Stimulated activated memory B cell treated with anti-CD40 and anti-IgM and Interleukin-4, amounts not matched to agents 10 μg/mL and 1 μg/mL and 100 μg/mL, for 72 hours (primary cell): ENCODE results near the gene OR14K1.
"Not testable (repeated sequence)": the region's sequence is repeated elsewhere in the genome, so short reads cannot be mapped to it uniquely, and the experiment has no call there.

Experiments
- ATAC-seq: fragments of 150-1000 bp; cut with Tn5 transposase; 2 replicates; pipeline ENCODE4 v1.10.0; 2021
- H3K27ac Mint-ChIP-seq: one replicate; pipeline ENCODE4 v1.8.0; 2022; ENCODE audit warnings: mild to moderate bottlenecking, mixed read lengths
- H3K27me3 Mint-ChIP-seq: one replicate; pipeline ENCODE4 v1.8.0; 2022; ENCODE audit warnings: mixed read lengths
- H3K36me3 Mint-ChIP-seq: one replicate; pipeline ENCODE4 v1.8.0; 2022; ENCODE audit warnings: mixed read lengths
- H3K4me1 Mint-ChIP-seq: one replicate; pipeline ENCODE4 v1.8.0; 2022; ENCODE audit warnings: mixed read lengths
- H3K4me3 Mint-ChIP-seq: one replicate; pipeline ENCODE4 v1.8.0; 2022; ENCODE audit warnings: mild to moderate bottlenecking, moderate library complexity, mixed read lengths
- H3K9me3 Mint-ChIP-seq: one replicate; pipeline ENCODE4 v1.8.0; 2022; ENCODE audit warnings: mixed read lengths

The OR14K1 gene, protein sequence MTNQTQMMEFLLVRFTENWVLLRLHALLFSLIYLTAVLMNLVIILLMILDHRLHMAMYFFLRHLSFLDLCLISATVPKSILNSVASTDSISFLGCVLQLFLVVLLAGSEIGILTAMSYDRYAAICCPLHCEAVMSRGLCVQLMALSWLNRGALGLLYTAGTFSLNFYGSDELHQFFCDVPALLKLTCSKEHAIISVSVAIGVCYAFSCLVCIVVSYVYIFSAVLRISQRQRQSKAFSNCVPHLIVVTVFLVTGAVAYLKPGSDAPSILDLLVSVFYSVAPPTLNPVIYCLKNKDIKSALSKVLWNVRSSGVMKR

DNA sequence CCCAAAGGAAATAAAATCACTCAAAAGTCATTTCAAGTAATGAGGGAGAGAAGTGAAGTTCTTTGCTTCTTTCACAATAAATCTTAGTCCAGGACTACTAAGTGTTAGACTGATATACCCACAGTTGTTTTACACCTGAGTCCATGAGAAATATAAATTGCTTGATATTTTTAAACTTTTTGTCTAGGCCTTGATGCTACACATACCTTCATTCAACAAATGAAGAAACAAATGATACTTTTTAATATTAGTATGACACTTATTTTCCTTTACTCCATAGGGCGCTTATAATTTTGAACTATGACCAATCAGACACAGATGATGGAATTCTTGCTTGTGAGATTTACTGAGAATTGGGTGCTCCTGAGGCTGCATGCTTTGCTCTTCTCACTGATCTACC, at the start of gene OR14K1:
TSS of gene OR14K1 (plus strand) at position 301 of the 400 bp plus-strand sequence. CDS start at position 301, 0 bp downstream.
- Mint-ChIP-seq H3K27me3 (peaks cover 8% of the 10 kb centered on the region), H3K4me3 (no peak within 1 kb of the TSS), H3K27ac (no peak within 1 kb of the TSS), H3K36me3 (no peaks in the 10 kb centered on the region), H3K4me1 (no peaks in the 10 kb centered on the region), H3K9me3 (no peaks in the 10 kb centered on the region)
- no peak for ATAC-seq

DNA sequence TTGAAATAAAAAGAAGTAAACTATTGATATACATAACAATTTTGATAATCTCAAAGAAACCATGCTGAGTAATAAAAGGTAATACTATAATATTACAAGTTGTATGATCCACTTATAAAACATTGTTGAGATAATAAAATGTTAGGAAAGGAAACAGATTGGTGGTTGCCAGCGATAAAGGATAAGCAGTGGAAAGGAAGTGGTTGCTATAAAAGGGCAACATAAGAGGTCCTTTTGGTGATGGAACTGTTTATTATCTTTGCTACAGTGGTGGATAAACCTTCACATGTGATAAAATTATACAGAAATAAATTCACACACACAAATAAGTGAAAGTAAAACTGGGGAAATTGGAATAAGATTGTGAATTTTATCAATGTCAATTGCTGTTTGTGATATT, 37.1 kb upstream of the OR14K1 start:
- H3K27ac Mint-ChIP-seq: no peak overlapping the region
- no peaks in the 10 kb centered on the region for H3K9me3 Mint-ChIP-seq
- H3K36me3 Mint-ChIP-seq: no peaks in the 10 kb centered on the region
- no peak overlapping the region for H3K4me3 Mint-ChIP-seq
- ATAC-seq: no peak
- H3K27me3 Mint-ChIP-seq: no peaks in the 10 kb centered on the region
- H3K4me1 Mint-ChIP-seq: no peaks in the 10 kb centered on the region

DNA sequence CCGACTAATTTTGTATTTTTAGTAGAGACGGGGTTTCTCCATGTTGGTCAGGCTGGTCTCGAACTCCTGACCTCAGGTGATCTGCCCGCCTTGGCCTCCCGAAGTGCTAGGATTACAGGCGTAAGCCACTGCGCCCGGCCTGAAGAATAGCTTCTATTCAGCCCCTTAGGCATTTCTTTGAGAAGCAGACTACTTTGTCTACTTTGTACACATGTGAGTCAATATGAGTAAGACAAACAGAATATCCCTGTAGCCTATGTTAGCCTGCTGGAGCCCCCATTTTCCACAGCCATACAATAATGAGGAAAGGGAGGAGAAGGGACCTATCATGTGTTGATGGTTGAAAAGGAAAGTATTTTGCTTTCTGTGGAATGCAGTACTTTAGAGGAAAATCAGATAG, 27.7 kb upstream of the OR14K1 start:
- not testable (repeated sequence) for H3K27me3 Mint-ChIP-seq, H3K4me1 Mint-ChIP-seq, H3K36me3 Mint-ChIP-seq, H3K9me3 Mint-ChIP-seq, H3K4me3 Mint-ChIP-seq, ATAC-seq, H3K27ac Mint-ChIP-seq

DNA sequence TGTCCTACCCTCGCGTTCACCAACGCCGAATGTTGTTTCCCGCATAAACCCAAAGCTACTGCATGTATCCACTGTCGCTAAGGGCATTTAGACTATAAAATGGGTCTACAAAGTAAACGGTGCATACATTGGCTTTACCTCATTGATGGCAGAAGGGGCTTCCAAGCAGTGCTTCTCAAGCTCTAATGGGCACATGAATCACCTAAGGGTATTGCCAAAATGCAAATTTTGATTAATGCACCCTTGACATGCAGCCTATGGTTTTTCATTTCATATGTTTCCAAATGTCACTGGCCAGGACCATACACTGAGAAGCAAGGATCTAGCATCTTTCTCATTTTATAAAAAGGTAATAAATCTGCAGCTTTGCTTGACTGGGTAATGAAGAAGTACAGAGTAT, 24.7 kb upstream of the OR14K1 start:
- no peaks in the 10 kb centered on the region for H3K9me3 Mint-ChIP-seq
- no peaks in the 10 kb centered on the region for H3K27me3 Mint-ChIP-seq
- H3K4me3 Mint-ChIP-seq: no peak overlapping the region
- H3K36me3 Mint-ChIP-seq: no peaks in the 10 kb centered on the region
- H3K4me1 Mint-ChIP-seq: no peaks in the 10 kb centered on the region
- no peak for ATAC-seq
- no peak overlapping the region for H3K27ac Mint-ChIP-seq

- no peak for ATAC-seq
- H3K27me3 Mint-ChIP-seq: no peaks in the 10 kb centered on the region
- no peak within 1 kb of the TSS for H3K4me3 Mint-ChIP-seq
- H3K36me3 Mint-ChIP-seq: no peaks in the 10 kb centered on the region
- H3K9me3 Mint-ChIP-seq: no peaks in the 10 kb centered on the region
- no peak within 1 kb of the TSS for H3K27ac Mint-ChIP-seq
- no peaks in the 10 kb centered on the region for H3K4me1 Mint-ChIP-seq
Observed at GRCh38 chr1:247716546-247716945, 21.9 kb upstream of the OR14K1 start, which contains the start of gene OR6F1. TSS of gene OR6F1 (minus strand) at chr1:247716646. CDS start at chr1:247712755, 3,891 bp downstream.

DNA sequence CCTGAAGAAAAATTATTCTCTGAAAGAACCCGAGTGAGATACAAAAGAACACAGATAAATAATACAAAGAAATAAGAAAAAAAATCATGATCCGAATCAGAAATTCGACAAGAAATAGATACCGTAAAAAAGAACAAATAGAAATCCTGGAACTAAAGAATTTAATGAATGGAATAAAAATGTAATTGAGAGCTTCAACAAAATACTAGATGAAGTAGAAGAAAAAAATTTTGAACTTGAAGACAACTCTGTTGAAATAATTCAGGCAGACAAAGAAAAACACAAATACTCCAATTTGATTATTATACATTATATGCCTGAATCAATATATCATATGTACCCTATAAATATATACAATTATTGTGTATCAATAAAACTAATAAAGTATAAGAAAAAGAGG, 17.2 kb upstream of the OR14K1 start:
- H3K4me1 Mint-ChIP-seq: no peaks in the 10 kb centered on the region
- no peak for ATAC-seq

GRCh38 chr1:247740721-247741120, 2.3 kb downstream of the OR14K1 start:
- H3K27me3 Mint-ChIP-seq: no peaks in the 10 kb centered on the region
- ATAC-seq: no peak
- H3K9me3 Mint-ChIP-seq: no peaks in the 10 kb centered on the region
- no peaks in the 10 kb centered on the region for H3K4me1 Mint-ChIP-seq
- no peak overlapping the region for H3K27ac Mint-ChIP-seq
- no peaks in the 10 kb centered on the region for H3K36me3 Mint-ChIP-seq
- H3K4me3 Mint-ChIP-seq: no peak overlapping the region

More for the DNA sequence above, 17.2 kb upstream of the OR14K1 start:
- Mint-ChIP-seq H3K9me3 (no peaks in the 10 kb centered on the region), H3K4me3 (no peak overlapping the region), H3K27me3 (no peaks in the 10 kb centered on the region), H3K36me3 (no peaks in the 10 kb centered on the region), H3K27ac (no peak overlapping the region)

GRCh38 chr1:247741756-247742155, 3.3 kb downstream of the OR14K1 start:
- H3K27ac Mint-ChIP-seq: no peak overlapping the region
- H3K36me3 Mint-ChIP-seq: no peaks in the 10 kb centered on the region
- no peak for ATAC-seq
- no peak overlapping the region for H3K4me3 Mint-ChIP-seq
- no peaks in the 10 kb centered on the region for H3K27me3 Mint-ChIP-seq
- H3K9me3 Mint-ChIP-seq: no peaks in the 10 kb centered on the region
- H3K4me1 Mint-ChIP-seq: no peaks in the 10 kb centered on the region

DNA sequence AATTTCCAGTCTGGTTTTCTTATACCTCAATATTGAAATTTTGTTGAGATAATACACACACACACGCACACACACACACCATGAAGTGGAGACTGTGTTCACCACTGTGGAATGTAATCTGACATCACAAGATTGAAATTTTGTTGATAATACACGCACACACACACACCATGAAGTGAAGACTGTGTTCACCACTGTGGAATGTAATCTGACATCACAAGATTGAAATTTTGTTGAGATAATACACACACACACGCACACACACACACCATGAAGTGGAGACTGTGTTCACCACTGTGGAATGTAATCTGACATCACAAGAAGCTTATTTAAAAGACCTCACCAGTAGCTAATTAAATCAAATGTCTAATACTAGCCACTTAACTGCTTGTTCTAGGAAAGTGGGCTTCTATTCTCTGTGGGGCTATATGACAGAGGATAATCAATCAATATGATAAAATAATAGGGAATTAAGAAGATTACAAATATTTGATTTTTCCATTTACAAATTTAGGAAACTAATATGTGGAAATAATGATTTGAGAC, 3.9 kb downstream of the OR14K1 start:
- H3K4me3 Mint-ChIP-seq, H3K27ac Mint-ChIP-seq, H3K9me3 Mint-ChIP-seq, H3K27me3 Mint-ChIP-seq, H3K36me3 Mint-ChIP-seq, H3K4me1 Mint-ChIP-seq, ATAC-seq: not testable (repeated sequence)

GRCh38 chr1:247746391-247746935, 8.0 kb downstream of the OR14K1 start:
- ATAC-seq: no peak

GRCh38 chr1:247747616-247748015, 9.2 kb downstream of the OR14K1 start:
- Mint-ChIP-seq H3K4me3 (no peak overlapping the region), H3K27me3 (no peaks in the 10 kb centered on the region), H3K27ac (no peak overlapping the region), H3K36me3 (no peaks in the 10 kb centered on the region), H3K4me1 (no peaks in the 10 kb centered on the region), H3K9me3 (peaks cover 15% of the 10 kb centered on the region)
- ATAC-seq: no peak

More at GRCh38 chr1:247746391-247746935, 8.0 kb downstream of the OR14K1 start:
- Mint-ChIP-seq H3K27me3 (no peaks in the 10 kb centered on the region), H3K4me1 (no peaks in the 10 kb centered on the region), H3K27ac (no peak overlapping the region), H3K9me3 (peaks cover 10% of the 10 kb centered on the region), H3K36me3 (no peaks in the 10 kb centered on the region), H3K4me3 (no peak overlapping the region)

GRCh38 chr1:247748041-247748440, 9.6 kb downstream of the OR14K1 start, which contains the start of gene OR14A2:
TSS of gene OR14A2 (minus strand) at chr1:247748141.
- Mint-ChIP-seq H3K4me3 (no peak within 1 kb of the TSS), H3K27me3 (no peaks in the 10 kb centered on the region), H3K4me1 (no peaks in the 10 kb centered on the region), H3K27ac (no peak within 1 kb of the TSS), H3K36me3 (no peaks in the 10 kb centered on the region), H3K9me3 (peaks cover 15% of the 10 kb centered on the region)
- no peak for ATAC-seq

DNA sequence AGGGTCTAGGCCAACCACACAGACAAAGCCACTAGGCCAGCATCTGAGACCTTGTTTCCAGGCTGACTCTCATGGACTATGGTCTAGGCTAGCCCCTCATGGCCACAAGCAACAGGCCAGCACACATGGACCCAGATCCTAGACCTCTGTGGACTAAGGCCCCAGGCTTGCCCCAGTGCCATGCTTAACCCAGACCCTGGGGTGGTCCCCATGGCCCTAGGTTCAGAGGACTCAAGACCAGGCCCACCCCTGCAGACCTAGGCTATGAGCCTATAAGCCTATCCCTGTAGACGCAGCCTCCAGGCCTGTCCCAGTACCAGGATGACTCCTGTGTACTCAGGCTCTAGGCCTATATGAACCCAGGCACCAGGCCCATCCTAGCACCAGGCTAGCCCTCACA, 11.5 kb downstream of the OR14K1 start:
- no peaks in the 10 kb centered on the region for H3K27me3 Mint-ChIP-seq
- H3K4me1 Mint-ChIP-seq: no peaks in the 10 kb centered on the region
- H3K4me3 Mint-ChIP-seq: no peak overlapping the region

GRCh38 chr1:247754311-247754710, 15.9 kb downstream of the OR14K1 start:
- H3K4me3 Mint-ChIP-seq, ATAC-seq, H3K4me1 Mint-ChIP-seq, H3K27ac Mint-ChIP-seq, H3K27me3 Mint-ChIP-seq, H3K36me3 Mint-ChIP-seq: not testable (repeated sequence)
- peaks cover 19% of the 10 kb centered on the region for H3K9me3 Mint-ChIP-seq

More for the DNA sequence above, 11.5 kb downstream of the OR14K1 start:
- peaks cover 16% of the 10 kb centered on the region for H3K9me3 Mint-ChIP-seq
- ATAC-seq: peak; percentile 27
- H3K27ac Mint-ChIP-seq: no peak overlapping the region
- no peaks in the 10 kb centered on the region for H3K36me3 Mint-ChIP-seq

DNA sequence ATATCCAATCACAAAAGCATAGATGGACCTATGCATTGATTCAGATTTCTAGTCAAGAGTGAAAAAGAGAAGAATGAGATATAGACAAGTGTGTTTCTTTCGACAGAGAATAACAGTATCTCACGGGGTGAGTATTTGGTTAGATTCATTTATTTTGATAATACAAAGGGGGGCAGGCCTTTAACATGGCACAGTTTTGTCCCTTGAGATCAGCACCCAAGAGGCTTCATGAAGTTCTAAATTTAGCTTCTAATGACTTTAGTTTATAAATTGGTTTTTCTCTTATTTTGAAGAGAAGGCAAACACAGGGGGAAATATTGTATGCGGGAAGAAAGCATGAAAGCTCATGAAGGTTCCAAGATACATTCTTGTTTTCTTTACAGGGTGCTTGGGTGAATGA, 22.0 kb downstream of the OR14K1 start, which contains the start of gene OR1C1:
TSS of gene OR1C1 (minus strand) at position 101 of the 400 bp plus-strand sequence. CDS start 2,150 bp downstream, outside the sequence.
- no peaks in the 10 kb centered on the region for H3K36me3 Mint-ChIP-seq
- no peaks in the 10 kb centered on the region for H3K27me3 Mint-ChIP-seq
- no peak within 1 kb of the TSS for H3K27ac Mint-ChIP-seq
- ATAC-seq: no peak
- H3K4me3 Mint-ChIP-seq: no peak within 1 kb of the TSS
- no peaks in the 10 kb centered on the region for H3K9me3 Mint-ChIP-seq
- no peaks in the 10 kb centered on the region for H3K4me1 Mint-ChIP-seq

DNA sequence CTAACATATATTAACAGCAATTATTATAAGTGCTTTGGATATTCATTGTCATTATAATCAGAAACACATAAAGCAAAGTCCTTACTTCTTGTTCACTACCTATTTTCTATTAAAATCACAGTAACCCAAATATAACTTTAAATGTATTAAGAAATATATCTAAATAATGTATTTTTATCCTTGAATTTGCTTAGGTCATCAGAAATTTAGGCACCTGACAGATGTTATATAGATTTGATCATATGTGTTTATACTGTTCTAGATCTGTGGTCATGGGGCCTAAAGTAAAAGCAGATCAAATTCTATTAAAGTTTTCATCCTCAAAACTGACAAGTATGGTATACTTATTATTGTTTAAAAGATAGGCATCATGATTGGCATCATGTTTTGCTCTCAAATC, 31.2 kb downstream of the OR14K1 start:
- Mint-ChIP-seq H3K27ac (no peak overlapping the region), H3K4me3 (no peak overlapping the region), H3K36me3 (no peaks in the 10 kb centered on the region), H3K27me3 (peaks cover 19% of the 10 kb centered on the region), H3K9me3 (peaks cover 3% of the 10 kb centered on the region), H3K4me1 (no peaks in the 10 kb centered on the region)
- ATAC-seq: no peak
